Cardiac muscle cell (in vitro differentiated cells and primary cell): Measurements from ENCODE around the gene ACAA1. TPM values are rescaled to one million over a fixed set of nuclear protein-coding genes. Genes with fewer than 3 reads are reported as not detected.

Source experiments
- DNase-seq, 2 donors: peaks; one replicate each; pipeline versions ENCODE4 v3.0.0 to v3.0.0-alpha.2; 2010 to 2017; ENCODE audit warnings: low read depth in 1 of 2, low spot score in 1 of 2
- H3K27ac ChIP-seq: fragments of 200-600 bp; sonication (generic); 2 replicates; pipeline ENCODE4 v1.5.1; 2016
- H3K27me3 ChIP-seq: fragments of 200-600 bp; sonication (generic); 2 replicates; pipeline ENCODE4 v1.6.0; 2016; ENCODE audit warnings: control low read depth
- H3K36me3 ChIP-seq: fragments of 200-600 bp; sonication (generic); 2 replicates; pipeline ENCODE4 v1.5.1; 2016; ENCODE audit warnings: control low read depth
- H3K4me1 ChIP-seq: fragments of 200-600 bp; sonication (generic); 2 replicates; pipeline ENCODE4 v1.8.1; 2017; ENCODE audit warnings: low read depth, mild to moderate bottlenecking, mixed run types
- H3K4me3 ChIP-seq: fragments of 200-600 bp; sonication (generic); 2 replicates; pipeline ENCODE4 v1.5.1; 2016; ENCODE audit warnings: mild to moderate bottlenecking
- H3K9me3 ChIP-seq: fragments of 200-600 bp; sonication (generic); 2 replicates; pipeline ENCODE4 v1.5.1; 2017; ENCODE audit warnings: low read depth, mild to moderate bottlenecking, control low read depth
- polyA plus RNA-seq: library from polyadenylated mRNA; unstranded; fragments of >200 nt; fragmentation: Nextera tagmentation; extraction: Ambion mirVana; gene quantifications from 2 replicates; pipeline ENCODE4 v1.2.1, GENCODE V29; 2016
- total RNA-seq: library from RNA; depleted of rRNA; stranded (reverse); fragments of >200 nt; gene quantifications from 2 replicates; pipeline ENCODE4 v1.2.3, GENCODE V29; 2016
- TF ChIP-seq, protein P1 (sequence below): IDR thresholded peaks from 2 replicates; pipeline ENCODE4 v1.5.1; 2012; ENCODE audit warnings: low read depth, mild to moderate bottlenecking, low read length

The ACAA1 gene
- total and polyA plus RNA-seq, 2 experiments from 2014 or later: 62.8 to 104 TPM

DNA sequence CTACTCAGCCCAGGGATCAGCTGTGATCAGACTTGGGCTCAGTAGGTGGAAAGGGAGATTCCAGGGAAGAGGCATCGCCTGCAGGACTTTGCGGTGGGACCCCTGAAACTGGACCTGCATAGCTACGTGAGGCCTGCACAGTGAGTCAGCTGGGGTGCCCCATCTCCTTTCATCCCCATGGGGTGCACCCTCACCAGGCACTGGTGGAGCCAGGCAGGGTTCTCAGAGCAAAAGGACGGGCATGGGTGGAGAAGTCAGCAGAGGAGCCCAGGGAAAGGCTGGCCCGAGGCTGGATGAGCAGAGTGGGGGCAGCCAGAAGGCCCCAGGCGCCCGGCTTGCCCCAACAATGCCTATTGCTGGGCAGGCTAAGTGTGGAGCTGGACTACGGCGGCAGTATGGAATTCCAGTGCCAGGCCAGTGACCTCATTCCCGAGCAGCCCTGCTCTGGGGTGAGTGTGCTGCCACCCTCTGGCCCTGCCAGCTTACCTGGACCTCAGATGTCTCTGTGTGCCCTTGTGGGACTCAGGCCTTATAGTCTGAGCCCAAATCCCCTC is 19.7 kb downstream of the ACAA1 start:
- TF ChIP-seq, protein P1, sequence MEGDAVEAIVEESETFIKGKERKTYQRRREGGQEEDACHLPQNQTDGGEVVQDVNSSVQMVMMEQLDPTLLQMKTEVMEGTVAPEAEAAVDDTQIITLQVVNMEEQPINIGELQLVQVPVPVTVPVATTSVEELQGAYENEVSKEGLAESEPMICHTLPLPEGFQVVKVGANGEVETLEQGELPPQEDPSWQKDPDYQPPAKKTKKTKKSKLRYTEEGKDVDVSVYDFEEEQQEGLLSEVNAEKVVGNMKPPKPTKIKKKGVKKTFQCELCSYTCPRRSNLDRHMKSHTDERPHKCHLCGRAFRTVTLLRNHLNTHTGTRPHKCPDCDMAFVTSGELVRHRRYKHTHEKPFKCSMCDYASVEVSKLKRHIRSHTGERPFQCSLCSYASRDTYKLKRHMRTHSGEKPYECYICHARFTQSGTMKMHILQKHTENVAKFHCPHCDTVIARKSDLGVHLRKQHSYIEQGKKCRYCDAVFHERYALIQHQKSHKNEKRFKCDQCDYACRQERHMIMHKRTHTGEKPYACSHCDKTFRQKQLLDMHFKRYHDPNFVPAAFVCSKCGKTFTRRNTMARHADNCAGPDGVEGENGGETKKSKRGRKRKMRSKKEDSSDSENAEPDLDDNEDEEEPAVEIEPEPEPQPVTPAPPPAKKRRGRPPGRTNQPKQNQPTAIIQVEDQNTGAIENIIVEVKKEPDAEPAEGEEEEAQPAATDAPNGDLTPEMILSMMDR: no peak
- DNase-seq: no peak
- H3K36me3 ChIP-seq: no peaks in the 10 kb centered on the region

DNA sequence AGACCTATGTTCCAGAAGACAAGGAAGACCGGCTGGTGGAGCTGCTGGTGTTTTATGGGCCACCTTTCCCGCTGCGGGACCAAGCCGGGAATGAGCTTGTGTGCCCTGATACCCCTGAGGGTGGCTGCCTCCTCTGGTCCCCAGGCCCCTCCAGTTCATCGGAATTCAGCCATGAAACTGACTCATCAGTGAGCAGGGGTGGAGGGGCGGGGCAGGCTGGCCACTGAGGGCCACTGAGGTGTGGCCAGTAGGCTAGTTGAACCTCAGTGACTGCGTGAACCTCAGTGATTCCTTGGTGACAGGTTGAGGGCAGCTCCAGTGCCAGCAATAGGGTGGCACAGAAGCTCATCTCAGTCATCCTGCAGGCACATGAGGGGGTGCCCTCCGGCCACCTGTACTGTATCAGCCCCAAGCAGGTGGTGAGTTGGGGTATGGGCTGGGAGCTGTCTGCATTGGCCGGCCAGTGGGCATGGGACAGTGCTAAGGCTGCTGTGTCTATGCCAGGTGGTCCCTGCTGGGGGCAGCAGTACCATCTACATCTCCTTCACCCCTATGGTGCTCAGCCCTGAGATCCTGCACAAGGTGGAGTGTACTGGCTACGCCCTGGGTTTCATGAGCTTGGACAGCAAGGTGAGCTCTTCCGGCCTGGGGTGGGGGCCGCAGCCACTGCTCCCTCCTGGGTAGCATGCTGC is 20.3 kb downstream of the ACAA1 start:
- H3K36me3 ChIP-seq: no peaks in the 10 kb centered on the region
- no peak overlapping the region for H3K4me3 ChIP-seq
- no peak overlapping the region for H3K27ac ChIP-seq
- H3K27me3 ChIP-seq: no peaks in the 10 kb centered on the region
- no peaks in the 10 kb centered on the region for H3K9me3 ChIP-seq
- TF ChIP-seq, protein P1: no peak
- no peak for DNase-seq
- H3K4me1 ChIP-seq: no peaks in the 10 kb centered on the region

More for the DNA sequence above, 19.7 kb downstream of the ACAA1 start:
- Histone ChIP-seq H3K4me1 (no peaks in the 10 kb centered on the region), H3K9me3 (no peaks in the 10 kb centered on the region), H3K4me3 (no peak overlapping the region), H3K27me3 (no peaks in the 10 kb centered on the region), H3K27ac (no peak overlapping the region)

DNA sequence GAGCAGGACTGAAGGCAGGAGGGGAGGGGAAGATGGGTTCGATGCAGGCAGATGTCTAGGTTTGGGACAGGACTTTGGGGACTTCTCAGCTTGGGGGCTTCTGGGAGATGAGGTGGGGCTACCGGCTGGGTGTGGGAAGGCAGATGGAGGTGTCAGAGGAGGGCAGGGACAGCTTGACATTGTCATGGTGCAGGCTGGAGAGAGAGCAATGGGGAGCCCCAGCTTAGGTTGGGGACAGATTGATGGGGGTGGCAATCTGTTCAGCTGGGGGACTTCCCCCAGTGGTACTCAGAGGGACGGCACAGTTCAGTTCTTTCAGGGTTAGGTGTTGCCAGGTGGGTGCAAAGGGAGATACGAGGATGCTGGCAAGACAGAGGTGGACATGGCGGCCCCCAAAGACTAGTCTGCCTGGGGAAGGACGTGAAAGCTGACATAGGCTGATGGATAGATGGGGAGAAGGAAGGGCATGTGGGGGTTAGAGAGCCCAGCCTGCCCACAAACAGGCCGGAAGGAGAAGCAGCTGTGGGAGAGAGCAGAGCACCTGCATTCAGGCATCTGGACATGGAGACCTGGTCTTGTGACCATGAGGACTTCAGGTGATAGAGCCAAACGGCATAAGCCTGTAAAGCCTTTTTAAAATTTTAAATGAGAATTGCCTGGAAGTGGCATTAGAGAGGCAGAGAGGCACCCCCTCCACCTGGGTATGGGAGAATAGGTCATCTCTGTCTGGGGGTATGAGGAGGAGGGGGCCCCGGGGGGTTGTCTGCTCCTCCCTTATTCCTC is 21.1 kb downstream of the ACAA1 start:
- no peak for DNase-seq
- no peaks in the 10 kb centered on the region for H3K27me3 ChIP-seq
- H3K4me3 ChIP-seq: no peak overlapping the region
- no peaks in the 10 kb centered on the region for H3K36me3 ChIP-seq
- H3K4me1 ChIP-seq: no peaks in the 10 kb centered on the region
- no peaks in the 10 kb centered on the region for H3K9me3 ChIP-seq
- no peak overlapping the region for H3K27ac ChIP-seq
- TF ChIP-seq, protein P1: no peak

DNA sequence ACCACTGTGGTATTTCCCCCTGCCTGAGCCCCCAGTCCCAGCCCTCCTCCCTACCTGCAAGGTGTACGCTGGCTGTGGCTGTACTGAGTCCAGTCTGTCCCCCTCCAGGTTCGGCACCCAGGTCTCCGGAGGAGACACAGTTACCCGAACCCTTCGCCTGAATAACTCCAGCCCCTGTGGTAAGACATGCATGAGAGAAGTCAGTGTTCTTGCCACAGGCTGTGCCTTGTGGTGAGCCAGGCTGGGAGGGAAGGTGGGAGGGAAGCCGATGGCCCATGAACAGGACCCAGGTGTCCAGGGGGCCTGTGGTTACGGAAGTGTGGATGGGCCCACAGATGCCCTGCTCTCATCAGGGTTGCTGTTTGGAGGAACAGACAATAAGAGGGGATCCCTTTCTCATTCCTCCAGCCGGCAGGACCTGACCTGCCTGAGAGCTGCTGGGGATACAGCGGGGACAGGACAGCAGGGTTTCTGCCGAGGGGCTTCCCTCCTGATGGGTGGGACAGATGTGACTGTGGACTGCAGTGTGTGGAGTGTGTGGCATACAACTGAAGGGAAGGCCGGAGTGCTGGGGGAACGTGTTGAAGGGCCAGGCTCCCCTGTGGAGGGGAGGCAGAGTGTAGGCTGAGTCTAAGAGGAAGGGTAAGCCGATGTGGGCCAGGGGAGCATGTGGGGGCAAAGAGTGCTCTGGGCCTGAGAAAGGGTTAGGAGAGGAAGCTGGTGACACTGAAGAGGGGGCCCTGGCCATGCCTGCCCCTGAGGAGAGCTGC is 21.9 kb downstream of the ACAA1 start:
- Histone ChIP-seq H3K36me3 (no peaks in the 10 kb centered on the region), H3K4me3 (no peak overlapping the region), H3K4me1 (no peaks in the 10 kb centered on the region), H3K27ac (no peak overlapping the region), H3K9me3 (no peaks in the 10 kb centered on the region), H3K27me3 (no peaks in the 10 kb centered on the region)
- TF ChIP-seq, protein P1: no peak
- DNase-seq: no peak
